Esophagus muscularis mucosa (tissue), 4 donors: Measurements from ENCODE around the gene RFC5. TPM values are rescaled to one million over a fixed set of nuclear protein-coding genes. Genes with fewer than 3 reads are reported as not detected.
A peak's percentile ranks its signal among the peaks of the same experiment; 100 is the strongest.

Source experiments
- DNase-seq: peaks from one replicate; pipeline ENCODE4 v3.0.0-alpha.2; 2017; ENCODE audit errors: extremely low spot score
- H3K27ac ChIP-seq, 4 donors: fragments of 200-600 bp; sonication (generic); replicated peaks in 1 of 4; 1 replicate in 3 of 4; 2 replicates in 1 of 4; pipeline ENCODE4 v1.5.1; 2016 to 2019; ENCODE audit warnings: mild to moderate bottlenecking in 1 of 4
- H3K27me3 ChIP-seq, 4 donors: fragments of 200-600 bp; sonication (generic); one replicate each; pipeline versions ENCODE4 v1.5.1 to v1.6.0; 2016 to 2019
- H3K36me3 ChIP-seq, 4 donors: fragments of 200-600 bp; sonication (generic); one replicate each; pipeline ENCODE4 v1.5.1; 2016 to 2019
- H3K4me1 ChIP-seq, 4 donors: fragments of 200-600 bp; sonication (generic); one replicate each; pipeline ENCODE4 v1.5.1; 2016 to 2019
- H3K4me3 ChIP-seq, 4 donors: fragments of 200-600 bp; sonication (generic); 1 replicate in 2 of 4; 2 replicates in 2 of 4; pipeline ENCODE4 v1.5.1; 2016 to 2019; ENCODE audit warnings: mild to moderate bottlenecking in 4 of 4, moderate library complexity in 1 of 4
- H3K9me3 ChIP-seq, 4 donors: fragments of 200-600 bp; sonication (generic); 1 replicate in 3 of 4; 2 replicates in 1 of 4; pipeline ENCODE4 v1.5.1; 2016 to 2019
- EP300 ChIP-seq: sonication (generic); formaldehyde crosslinking; IDR thresholded peaks from one replicate; pipeline ENCODE4 v1.6.1; 2017; ENCODE audit warnings: antibody characterized with exemption
- POLR2A ChIP-seq: fragments of 450-650 bp; IDR thresholded peaks from one replicate; pipeline ENCODE4 v1.6.1; 2017; ENCODE audit warnings: antibody characterized with exemption, moderate library complexity, mild to moderate bottlenecking, low read depth
- POLR2AphosphoS5 ChIP-seq, 2 donors: sonication (generic); formaldehyde crosslinking; IDR thresholded peaks; one replicate each; pipeline ENCODE4 v1.6.1; 2017; ENCODE audit warnings: antibody characterized with exemption in 2 of 2
- WGBS: methylation state at CpG from one replicate; pipeline ENCODE4 v1.1.5; 2018; 5-methylcytosine and 5-hydroxymethylcytosine counted together
- intact Hi-C: fragments of 100-400 bp; cut with DNase I; formaldehyde crosslinking; loops from one replicate; pipeline ENCODE4 v1.15.1; 2023
- total RNA-seq, 4 donors: library from RNA; depleted of rRNA; stranded (reverse); fragments of >200 nt; gene quantifications; one replicate each; pipeline versions ENCODE4 v1.1.0 to v1.2.1, GENCODE V29; 2016
- TF ChIP-seq, protein P1 (sequence below), 3 experiments: fragments of 200-600 bp in 2 of 3; fragments of 450-650 bp in 1 of 3; sonication (generic) in 2 of 3; IDR thresholded peaks; one replicate each; pipeline ENCODE4 v1.5.1; 2017 to 2019; ENCODE audit warnings: antibody characterized with exemption in 3 of 3, mild to moderate bottlenecking in 2 of 3, moderate library complexity in 1 of 3

RFC5 gene
- total RNA-seq, 4 donors from 2014 or later = 8.7 to 11.3 (median 10.0) TPM

DNA sequence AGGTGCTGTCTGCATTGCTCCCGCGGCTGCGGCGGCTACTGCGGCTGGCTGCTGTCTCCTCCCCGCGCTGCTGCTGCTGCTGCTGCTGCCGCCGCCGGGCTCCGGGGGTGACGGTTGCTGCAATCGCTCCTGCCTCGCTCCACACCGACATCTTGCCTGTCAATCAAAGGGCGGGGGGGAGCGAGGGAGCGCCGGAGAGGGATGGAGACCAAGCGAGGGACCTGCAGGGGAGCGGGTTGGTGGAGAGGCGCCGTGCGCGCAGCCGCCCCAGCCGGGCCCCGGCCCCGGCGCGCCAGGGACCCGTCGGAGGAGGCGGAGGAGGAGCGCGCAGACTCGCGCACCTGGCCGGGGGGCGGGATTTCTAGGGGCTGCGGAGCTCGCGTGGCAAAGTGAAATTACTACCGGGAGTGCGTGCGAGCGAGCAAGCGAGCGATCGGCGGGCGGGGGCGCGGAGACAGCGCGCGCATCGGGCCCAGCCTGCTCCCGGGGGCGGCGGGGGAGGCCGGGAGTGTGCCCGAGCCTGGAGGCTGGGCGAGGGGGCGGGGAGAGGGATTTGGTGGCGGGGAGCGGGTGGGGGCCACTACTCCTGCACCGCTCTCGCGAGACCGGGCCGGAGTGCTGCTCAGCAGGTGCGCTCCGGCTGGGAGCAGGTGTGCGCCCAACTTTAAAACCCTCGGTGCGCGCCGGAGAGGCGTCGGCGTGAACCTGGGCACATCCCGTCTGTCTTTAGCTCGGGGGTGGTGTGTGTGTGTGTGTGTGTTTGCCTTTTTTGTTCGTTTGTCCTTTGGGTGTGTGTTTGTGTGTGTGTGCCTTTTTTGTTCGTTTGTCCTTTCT, 47.5 kb upstream of the RFC5 start, which contains the start of gene KSR2:
Gene KSR2, minus strand, starts transcription at position 165 of the 834 bp plus-strand sequence. CDS start 735 bp downstream, outside the sequence.
- H3K4me1 ChIP-seq = peaks cover 0 to 13% (median 11%) of the 10 kb centered on the region in 4 donors
- TF ChIP-seq, protein P1, sequence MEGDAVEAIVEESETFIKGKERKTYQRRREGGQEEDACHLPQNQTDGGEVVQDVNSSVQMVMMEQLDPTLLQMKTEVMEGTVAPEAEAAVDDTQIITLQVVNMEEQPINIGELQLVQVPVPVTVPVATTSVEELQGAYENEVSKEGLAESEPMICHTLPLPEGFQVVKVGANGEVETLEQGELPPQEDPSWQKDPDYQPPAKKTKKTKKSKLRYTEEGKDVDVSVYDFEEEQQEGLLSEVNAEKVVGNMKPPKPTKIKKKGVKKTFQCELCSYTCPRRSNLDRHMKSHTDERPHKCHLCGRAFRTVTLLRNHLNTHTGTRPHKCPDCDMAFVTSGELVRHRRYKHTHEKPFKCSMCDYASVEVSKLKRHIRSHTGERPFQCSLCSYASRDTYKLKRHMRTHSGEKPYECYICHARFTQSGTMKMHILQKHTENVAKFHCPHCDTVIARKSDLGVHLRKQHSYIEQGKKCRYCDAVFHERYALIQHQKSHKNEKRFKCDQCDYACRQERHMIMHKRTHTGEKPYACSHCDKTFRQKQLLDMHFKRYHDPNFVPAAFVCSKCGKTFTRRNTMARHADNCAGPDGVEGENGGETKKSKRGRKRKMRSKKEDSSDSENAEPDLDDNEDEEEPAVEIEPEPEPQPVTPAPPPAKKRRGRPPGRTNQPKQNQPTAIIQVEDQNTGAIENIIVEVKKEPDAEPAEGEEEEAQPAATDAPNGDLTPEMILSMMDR (IDR thresholded peaks at IDR 0.05) = no peak
- no peak for TF ChIP-seq EP300
- no peak for TF ChIP-seq POLR2AphosphoS5 (IDR thresholded peaks at IDR 0.05)
- no peak for TF ChIP-seq POLR2A
- peaks cover 0 to 84% (median 12%) of the 10 kb centered on the region in 4 donors for H3K27me3 ChIP-seq
- no peaks in the 10 kb centered on the region for H3K36me3 ChIP-seq
- no peak within 1 kb of the TSS for H3K27ac ChIP-seq
- intact Hi-C loops = no loop called here
- WGBS = 3% methylated on average over 16 of the region's 86 CpGs
- H3K9me3 ChIP-seq = peaks cover 0 to 28% (median 14%) of the 10 kb centered on the region in 4 donors
- peak within 1 kb of the TSS; percentile 33 to 47 (median 38) for H3K4me3 ChIP-seq
- no peak for DNase-seq

DNA sequence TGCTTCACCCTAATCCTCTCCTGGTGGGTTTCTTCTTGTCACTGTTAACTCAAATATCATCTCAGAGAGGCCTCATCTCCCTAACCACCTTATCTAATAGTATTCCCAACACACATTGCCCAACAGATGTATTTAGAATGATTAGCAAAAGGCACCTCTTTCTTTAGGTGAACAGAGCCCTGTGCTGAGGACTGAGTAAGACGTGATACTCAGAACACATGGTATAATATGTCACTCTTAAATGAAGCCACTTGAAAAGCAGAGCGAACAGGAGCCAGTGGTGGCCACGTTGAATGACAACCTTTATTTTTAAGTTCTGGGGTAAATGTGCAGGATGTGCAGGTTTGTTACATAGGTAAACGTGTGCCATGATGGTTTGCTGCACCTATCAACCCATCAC, 46.2 kb upstream of the RFC5 start:
- WGBS = 88% methylated on average over 4 of the region's 4 CpGs
- Histone ChIP-seq H3K4me1 (peaks cover 0 to 13% (median 11%) of the 10 kb centered on the region in 4 donors), H3K4me3 (no peak overlapping the region), H3K27me3 (peaks cover 0 to 81% (median 12%) of the 10 kb centered on the region in 4 donors), H3K27ac (no peak overlapping the region), H3K9me3 (peaks cover 0 to 28% (median 14%) of the 10 kb centered on the region in 4 donors), H3K36me3 (no peaks in the 10 kb centered on the region)
- DNase-seq = no peak
- TF ChIP-seq EP300 (no peak), POLR2AphosphoS5 (IDR thresholded peaks at IDR 0.05) (no peak), POLR2A (no peak)
- intact Hi-C loops = no loop called here

DNA sequence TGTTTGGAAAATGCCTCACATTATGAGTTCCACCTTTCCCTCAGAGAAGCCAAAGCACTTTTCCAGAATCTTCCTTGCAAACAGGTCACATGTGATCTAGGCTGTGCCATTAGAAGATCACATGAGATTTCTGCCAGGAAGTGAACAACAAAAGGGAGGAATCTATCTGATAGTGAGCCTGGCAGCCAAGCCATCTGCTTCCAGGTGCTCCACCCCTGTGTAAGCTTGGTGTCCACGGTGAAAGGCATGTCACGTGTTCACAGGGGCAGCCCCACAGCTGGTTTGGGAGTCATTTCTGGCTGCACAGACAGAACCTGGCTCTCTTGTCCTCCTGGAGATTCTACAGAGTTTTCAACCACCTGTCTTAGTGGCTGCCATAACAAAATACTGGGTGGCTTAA, 44.2 kb upstream of the RFC5 start:
- H3K4me1 ChIP-seq = peaks cover 0 to 13% (median 11%) of the 10 kb centered on the region in 4 donors

DNA sequence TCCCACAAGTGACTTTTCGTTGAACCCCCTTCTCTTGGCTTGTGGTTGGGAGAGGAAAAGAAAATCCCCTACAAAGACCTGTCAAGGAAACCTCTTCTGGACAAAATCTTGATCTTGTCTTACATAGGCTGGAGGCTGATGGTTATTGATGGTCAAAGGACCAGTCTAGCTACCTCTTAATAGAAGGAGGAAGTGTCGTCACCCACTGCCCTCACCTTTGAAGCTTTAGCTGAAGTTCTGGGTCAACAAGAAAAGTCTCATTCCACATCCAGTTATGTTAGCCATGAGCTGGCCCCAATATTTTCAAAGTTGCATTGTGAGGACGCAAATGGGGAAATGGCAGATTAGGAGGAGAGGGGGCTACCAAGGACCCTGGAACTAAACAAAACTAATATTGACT, 41.5 kb upstream of the RFC5 start:
- no peak for DNase-seq
- TF ChIP-seq EP300 (no peak), POLR2AphosphoS5 (IDR thresholded peaks at IDR 0.05) (no peak), POLR2A (no peak)
- TF ChIP-seq, protein P1 (IDR thresholded peaks at IDR 0.05) = no peak
- Histone ChIP-seq H3K36me3 (no peaks in the 10 kb centered on the region), H3K9me3 (peaks cover 0 to 28% (median 14%) of the 10 kb centered on the region in 4 donors), H3K27ac (no peak overlapping the region), H3K4me1 (no peaks in the 10 kb centered on the region), H3K27me3 (peaks cover 0 to 48% (median 0%) of the 10 kb centered on the region in 4 donors), H3K4me3 (no peak overlapping the region)
- intact Hi-C loops = no loop called here
- 91% methylated on average over 3 of the region's 3 CpGs for WGBS

More for the DNA sequence above, 44.2 kb upstream of the RFC5 start:
- no peak for DNase-seq
- WGBS = 77% methylated on average over 2 of the region's 2 CpGs
- TF ChIP-seq EP300 = no peak
- TF ChIP-seq POLR2A = no peak
- TF ChIP-seq, protein P1 (IDR thresholded peaks at IDR 0.05) = no peak
- no peak for TF ChIP-seq POLR2AphosphoS5 (IDR thresholded peaks at IDR 0.05)
- no peaks in the 10 kb centered on the region for H3K36me3 ChIP-seq
- H3K4me3 ChIP-seq = no peak overlapping the region
- peaks cover 0 to 28% (median 14%) of the 10 kb centered on the region in 4 donors for H3K9me3 ChIP-seq
- H3K27ac ChIP-seq = no peak overlapping the region
- peaks cover 0 to 61% (median 11%) of the 10 kb centered on the region in 4 donors for H3K27me3 ChIP-seq
- intact Hi-C loops = no loop called here

DNA sequence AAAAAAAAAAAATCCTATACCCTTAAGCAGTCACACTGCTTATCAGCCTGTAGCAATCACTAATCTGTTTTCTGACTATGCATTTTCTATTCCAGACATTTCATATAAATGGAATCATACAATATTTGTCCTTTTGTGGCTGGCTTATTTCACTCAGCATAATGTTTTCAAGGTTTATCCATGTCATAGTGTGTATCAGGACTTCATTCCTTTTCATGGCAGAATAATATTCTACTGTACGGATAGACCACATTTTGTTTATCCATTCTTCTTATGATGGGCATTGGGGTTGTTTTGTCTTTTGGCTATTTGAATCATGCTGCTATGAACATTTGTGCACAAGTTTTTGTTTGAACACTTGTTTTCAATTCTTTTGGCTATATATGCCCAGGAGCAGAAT, 39.1 kb upstream of the RFC5 start:
- TF ChIP-seq POLR2AphosphoS5 (IDR thresholded peaks at IDR 0.05) (no peak), EP300 (no peak), POLR2A (no peak)
- TF ChIP-seq, protein P1 (IDR thresholded peaks at IDR 0.05) = no peak
- H3K9me3 ChIP-seq = peaks cover 0 to 6% (median 0%) of the 10 kb centered on the region in 4 donors
- WGBS = 100% methylated on average over 1 of the region's 1 CpG

More for the DNA sequence above, 39.1 kb upstream of the RFC5 start:
- Histone ChIP-seq H3K36me3 (no peaks in the 10 kb centered on the region), H3K27ac (no peak overlapping the region), H3K4me3 (no peak overlapping the region), H3K4me1 (no peaks in the 10 kb centered on the region), H3K27me3 (peaks cover 0 to 35% (median 0%) of the 10 kb centered on the region in 4 donors)
- intact Hi-C loops = no loop called here
- DNase-seq = no peak
